Right atrium auricular region (tissue), 2 donors: Measurements from ENCODE around the gene XAB2. TPM values are rescaled to one million over a fixed set of nuclear protein-coding genes. Genes with fewer than 3 reads are reported as not detected.

Experiments used
- DNase-seq: peaks from one replicate; pipeline ENCODE4 v3.0.0-alpha.2; 2019; ENCODE audit warnings: low spot score
- H3K27ac ChIP-seq, 2 donors: fragments of 200-600 bp; sonication (generic); 1 replicate in 1 of 2; 2 replicates in 1 of 2; pipeline ENCODE4 v1.5.1; 2016 to 2019
- H3K27me3 ChIP-seq, 2 donors: fragments of 200-600 bp; sonication (generic); one replicate each; pipeline versions ENCODE4 v1.5.1 to v1.6.0; 2017 to 2019
- H3K36me3 ChIP-seq: fragments of 200-600 bp; sonication (generic); one replicate; pipeline ENCODE4 v1.5.1; 2016
- H3K4me1 ChIP-seq, 2 donors: fragments of 200-600 bp; sonication (generic); one replicate each; pipeline versions ENCODE4 v1.5.1 to v1.6.0; 2017 to 2019
- H3K4me3 ChIP-seq, 2 donors: fragments of 200-600 bp; sonication (generic); 1 replicate in 1 of 2; 2 replicates in 1 of 2; pipeline ENCODE4 v1.5.1; 2017 to 2019; ENCODE audit warnings: mild to moderate bottlenecking in 1 of 2, moderate library complexity in 1 of 2
- H3K9me3 ChIP-seq, 2 donors: fragments of 200-600 bp; sonication (generic); one replicate each; pipeline ENCODE4 v1.5.1; 2019
- CTCF ChIP-seq, 2 donors: fragments of 200-600 bp; sonication (generic); IDR thresholded peaks; one replicate each; pipeline ENCODE4 v1.5.1; 2019; ENCODE audit warnings: antibody characterized with exemption in 2 of 2
- total RNA-seq, 2 donors: library from RNA; depleted of rRNA; stranded (reverse); fragments of >200 nt; gene quantifications; one replicate each; pipeline ENCODE4 v1.1.0, GENCODE V29; 2016

Gene XAB2
- total RNA-seq, 2 donors from 2014 or later: 21.5 to 25.9 TPM

GRCh38 chr19:7614859-7615741 lies 14.2 kb downstream of the XAB2 start:
- DNase-seq: no peak
- no peaks in the 10 kb centered on the region for H3K27me3 ChIP-seq
- no peaks in the 10 kb centered on the region for H3K4me1 ChIP-seq
- H3K4me3 ChIP-seq: no peak overlapping the region
- peaks cover 12% of the 10 kb centered on the region for H3K36me3 ChIP-seq
- no peak overlapping the region for H3K27ac ChIP-seq
- no peaks in the 10 kb centered on the region for H3K9me3 ChIP-seq
- TF ChIP-seq CTCF (IDR thresholded peaks at IDR 0.05): no peak

- Histone ChIP-seq H3K36me3 (no peaks in the 10 kb centered on the region), H3K4me3 (no peak overlapping the region), H3K27ac (no peak overlapping the region), H3K27me3 (no peaks in the 10 kb centered on the region), H3K9me3 (no peaks in the 10 kb centered on the region), H3K4me1 (no peaks in the 10 kb centered on the region)
- no peak for TF ChIP-seq CTCF (IDR thresholded peaks at IDR 0.05)
- DNase-seq: no peak
These were observed 16.8 kb downstream of the XAB2 start for GRCh38 chr19:7612282-7613274.

GRCh38 chr19:7611541-7612279 lies 17.6 kb downstream of the XAB2 start:
- DNase-seq: no peak
- no peak overlapping the region for H3K27ac ChIP-seq
- H3K9me3 ChIP-seq: no peaks in the 10 kb centered on the region
- H3K4me3 ChIP-seq: no peak overlapping the region
- no peaks in the 10 kb centered on the region for H3K4me1 ChIP-seq
- no peaks in the 10 kb centered on the region for H3K36me3 ChIP-seq
- no peaks in the 10 kb centered on the region for H3K27me3 ChIP-seq
- no peak for TF ChIP-seq CTCF (IDR thresholded peaks at IDR 0.05)

GRCh38 chr19:7610491-7611240 lies 18.7 kb downstream of the XAB2 start:
- no peak for TF ChIP-seq CTCF (IDR thresholded peaks at IDR 0.05)

More at GRCh38 chr19:7610491-7611240, 18.7 kb downstream of the XAB2 start:
- H3K4me3 ChIP-seq: no peak overlapping the region
- H3K27ac ChIP-seq: no peak overlapping the region
- H3K4me1 ChIP-seq: no peaks in the 10 kb centered on the region
- no peaks in the 10 kb centered on the region for H3K9me3 ChIP-seq
- H3K36me3 ChIP-seq: no peaks in the 10 kb centered on the region
- DNase-seq: no peak
- no peaks in the 10 kb centered on the region for H3K27me3 ChIP-seq
